Measurements from ENCODE around the gene SNORC.
"Not testable (repeated sequence)": the region's sequence is repeated elsewhere in the genome, so short reads cannot be mapped to it uniquely, and the experiment has no call there.

The SNORC gene

GRCh38 chr2:232846055-232846454 is 24.0 kb upstream of the SNORC start:
- no peaks in the 10 kb centered on the region for H4K20me1 ChIP-seq (ENCODE audit: control insufficient read depth, insufficient read depth, low read depth, low read length)
- no peaks in the 10 kb centered on the region for H3K4me1 ChIP-seq (ENCODE audit: control insufficient read depth, low read length)
- no peaks in the 10 kb centered on the region for H3F3A ChIP-seq (ENCODE audit: control insufficient read depth, insufficient read depth)
- no peaks in the 10 kb centered on the region for H3K27me3 ChIP-seq (ENCODE audit: control insufficient read depth, low read length)
- H3K9me2 ChIP-seq (replicated peaks; ENCODE audit: control insufficient read depth, low read length) = no peaks in the 10 kb centered on the region
- H3K4me3 ChIP-seq (ENCODE audit: low read length) = no peak overlapping the region
- no peaks in the 10 kb centered on the region for H3K79me2 ChIP-seq (ENCODE audit: control insufficient read depth, low read length)
- H3K27ac ChIP-seq (ENCODE audit: low read depth, low read length) = no peak overlapping the region
- H3K36me3 ChIP-seq (ENCODE audit: control insufficient read depth, low read length) = peaks cover 89% of the 10 kb centered on the region
- no peak overlapping the region for H3K4me2 ChIP-seq (ENCODE audit: low read length)
- TF ChIP-seq EZH2phosphoT487 (IDR thresholded peaks at IDR 0.05; ENCODE audit: borderline replicate concordance, low read length) (no peak), CTCF (IDR thresholded peaks at IDR 0.05; ENCODE audit: low read depth, low read length, poor library complexity, severe bottlenecking) (no peak)
- no peaks in the 10 kb centered on the region for H3K9me3 ChIP-seq (ENCODE audit: control insufficient read depth, insufficient read depth, low read length)

GRCh38 chr2:232850039-232850438 is 20.0 kb upstream of the SNORC start:
- H3K9me2 ChIP-seq (replicated peaks; ENCODE audit: control insufficient read depth, low read length) = no peaks in the 10 kb centered on the region
- H3K4me1 ChIP-seq (ENCODE audit: control insufficient read depth, low read length) = peaks cover 3% of the 10 kb centered on the region; the same call in 1 of the 2 replicates
- no peaks in the 10 kb centered on the region for H3K9me3 ChIP-seq (ENCODE audit: control insufficient read depth, insufficient read depth, low read length)
- H3F3A ChIP-seq (ENCODE audit: control insufficient read depth, insufficient read depth) = no peaks in the 10 kb centered on the region
- H3K79me2 ChIP-seq (ENCODE audit: control insufficient read depth, low read length) = no peaks in the 10 kb centered on the region
- no peak overlapping the region for H3K27ac ChIP-seq (ENCODE audit: low read depth, low read length)
- H3K27me3 ChIP-seq (ENCODE audit: control insufficient read depth, low read length) = no peaks in the 10 kb centered on the region
- no peak overlapping the region for H3K4me3 ChIP-seq (ENCODE audit: low read length)
- no peak overlapping the region for H3K4me2 ChIP-seq (ENCODE audit: low read length)
- no peak for TF ChIP-seq CTCF (IDR thresholded peaks at IDR 0.05; ENCODE audit: low read depth, low read length, poor library complexity, severe bottlenecking)
- no peak for TF ChIP-seq EZH2phosphoT487 (IDR thresholded peaks at IDR 0.05; ENCODE audit: borderline replicate concordance, low read length)
- no peaks in the 10 kb centered on the region for H4K20me1 ChIP-seq (ENCODE audit: control insufficient read depth, insufficient read depth, low read depth, low read length)
- peaks cover 74% of the 10 kb centered on the region for H3K36me3 ChIP-seq (ENCODE audit: control insufficient read depth, low read length)

- not testable (repeated sequence) for H3F3A ChIP-seq (ENCODE audit: control insufficient read depth, insufficient read depth); H3K9me3 ChIP-seq (ENCODE audit: control insufficient read depth, insufficient read depth, low read length); H3K27me3 ChIP-seq (ENCODE audit: control insufficient read depth, low read length); H3K79me2 ChIP-seq (ENCODE audit: control insufficient read depth, low read length); H3K4me2 ChIP-seq (ENCODE audit: low read length); H4K20me1 ChIP-seq (ENCODE audit: control insufficient read depth, insufficient read depth, low read depth, low read length); H3K4me3 ChIP-seq (ENCODE audit: low read length); H3K4me1 ChIP-seq (ENCODE audit: control insufficient read depth, low read length); H3K9me2 ChIP-seq (replicated peaks; ENCODE audit: control insufficient read depth, low read length); H3K27ac ChIP-seq (ENCODE audit: low read depth, low read length)
- peaks cover 66% of the 10 kb centered on the region for H3K36me3 ChIP-seq (ENCODE audit: control insufficient read depth, low read length)
These were observed 18.0 kb upstream of the SNORC start for GRCh38 chr2:232852081-232852480.

GRCh38 chr2:232852676-232853075 is 17.4 kb upstream of the SNORC start:
- no peak for TF ChIP-seq EZH2phosphoT487 (IDR thresholded peaks at IDR 0.05; ENCODE audit: borderline replicate concordance, low read length)
- no peak for TF ChIP-seq CTCF (IDR thresholded peaks at IDR 0.05; ENCODE audit: low read depth, low read length, poor library complexity, severe bottlenecking)
- Histone ChIP-seq H3K9me2 (replicated peaks; ENCODE audit: control insufficient read depth, low read length) (no peaks in the 10 kb centered on the region), H3K4me1 (ENCODE audit: control insufficient read depth, low read length) (peaks cover 3% of the 10 kb centered on the region; the same call in 1 of the 2 replicates), H3K9me3 (ENCODE audit: control insufficient read depth, insufficient read depth, low read length) (no peaks in the 10 kb centered on the region), H3K79me2 (ENCODE audit: control insufficient read depth, low read length) (no peaks in the 10 kb centered on the region), H3K27ac (ENCODE audit: low read depth, low read length) (no peak overlapping the region), H3K36me3 (ENCODE audit: control insufficient read depth, low read length) (peaks cover 66% of the 10 kb centered on the region), H3K4me2 (ENCODE audit: low read length) (no peak overlapping the region), H4K20me1 (ENCODE audit: control insufficient read depth, insufficient read depth, low read depth, low read length) (no peaks in the 10 kb centered on the region), H3K27me3 (ENCODE audit: control insufficient read depth, low read length) (no peaks in the 10 kb centered on the region), H3F3A (ENCODE audit: control insufficient read depth, insufficient read depth) (no peaks in the 10 kb centered on the region), H3K4me3 (ENCODE audit: low read length) (no peak overlapping the region)

Measured in DOHH2 (cell line).